ENCODE data around the gene ACOT6.
"Not testable (repeated sequence)": the region's sequence is repeated elsewhere in the genome, so short reads cannot be mapped to it uniquely, and the experiment has no call there.

ACOT6 gene

GRCh38 chr14:73655851-73656250 is 43.5 kb downstream of the ACOT6 start:
- Histone ChIP-seq H4K20me1 (ENCODE audit: insufficient read depth) (no peaks in the 10 kb centered on the region), H3K4me3 (IDR thresholded peaks at IDR 0.05; ENCODE audit: insufficient read depth, low read depth, low read length) (no peak overlapping the region), H3K4me2 (no peak overlapping the region), H3K79me2 (ENCODE audit: insufficient read depth, low read depth) (no peaks in the 10 kb centered on the region), H3K4me1 (ENCODE audit: low read depth, poor library complexity, severe bottlenecking) (no peaks in the 10 kb centered on the region), H3K36me3 (ENCODE audit: insufficient read depth) (no peaks in the 10 kb centered on the region), H3K9ac (no peak overlapping the region), H3K27ac (no peak overlapping the region), H3K27me3 (ENCODE audit: insufficient read depth, low read depth) (no peaks in the 10 kb centered on the region), H2AFZ (ENCODE audit: low read depth) (no peak overlapping the region)
- TF ChIP-seq CTCF (conservative IDR thresholded peaks at IDR 0.05; ENCODE audit: low read depth, low read length) = no peak

GRCh38 chr14:73659202-73659601 is 46.9 kb downstream of the ACOT6 start:
- not testable (repeated sequence) for H2AFZ ChIP-seq (ENCODE audit: low read depth); H3K9ac ChIP-seq; H3K4me2 ChIP-seq; H3K4me1 ChIP-seq (ENCODE audit: low read depth, poor library complexity, severe bottlenecking); H4K20me1 ChIP-seq (ENCODE audit: insufficient read depth); H3K27ac ChIP-seq; H3K36me3 ChIP-seq (ENCODE audit: insufficient read depth); H3K27me3 ChIP-seq (ENCODE audit: insufficient read depth, low read depth); H3K79me2 ChIP-seq (ENCODE audit: insufficient read depth, low read depth); H3K4me3 ChIP-seq (IDR thresholded peaks at IDR 0.05; ENCODE audit: insufficient read depth, low read depth, low read length)

- no peak overlapping the region for H3K4me3 ChIP-seq (IDR thresholded peaks at IDR 0.05; ENCODE audit: insufficient read depth, low read depth, low read length)
- no peak overlapping the region for H3K27ac ChIP-seq
- no peaks in the 10 kb centered on the region for H3K36me3 ChIP-seq (ENCODE audit: insufficient read depth)
- H3K27me3 ChIP-seq (ENCODE audit: insufficient read depth, low read depth) = no peaks in the 10 kb centered on the region
- H3K9ac ChIP-seq = no peak overlapping the region
- no peaks in the 10 kb centered on the region for H3K79me2 ChIP-seq (ENCODE audit: insufficient read depth, low read depth)
- H3K4me1 ChIP-seq (ENCODE audit: low read depth, poor library complexity, severe bottlenecking) = no peaks in the 10 kb centered on the region
- H3K4me2 ChIP-seq = no peak overlapping the region
- no peak overlapping the region for H2AFZ ChIP-seq (ENCODE audit: low read depth)
- no peak for TF ChIP-seq CTCF (conservative IDR thresholded peaks at IDR 0.05; ENCODE audit: low read depth, low read length)
- H4K20me1 ChIP-seq (ENCODE audit: insufficient read depth) = no peaks in the 10 kb centered on the region
These were observed 48.2 kb downstream of the ACOT6 start for GRCh38 chr14:73660511-73660910.

- no peaks in the 10 kb centered on the region for H3K27me3 ChIP-seq (ENCODE audit: insufficient read depth, low read depth)
- TF ChIP-seq CTCF (conservative IDR thresholded peaks at IDR 0.05; ENCODE audit: low read depth, low read length) = no peak
- H3K36me3 ChIP-seq (ENCODE audit: insufficient read depth) = no peaks in the 10 kb centered on the region
- no peak overlapping the region for H3K4me2 ChIP-seq
- no peaks in the 10 kb centered on the region for H3K4me1 ChIP-seq (ENCODE audit: low read depth, poor library complexity, severe bottlenecking)
- no peaks in the 10 kb centered on the region for H3K79me2 ChIP-seq (ENCODE audit: insufficient read depth, low read depth)
- H3K27ac ChIP-seq = no peak overlapping the region
- H3K4me3 ChIP-seq (IDR thresholded peaks at IDR 0.05; ENCODE audit: insufficient read depth, low read depth, low read length) = no peak overlapping the region
- H2AFZ ChIP-seq (ENCODE audit: low read depth) = no peak overlapping the region
- no peaks in the 10 kb centered on the region for H4K20me1 ChIP-seq (ENCODE audit: insufficient read depth)
- H3K9ac ChIP-seq = no peak overlapping the region
These were observed 49.6 kb downstream of the ACOT6 start for GRCh38 chr14:73661872-73662271.

- Histone ChIP-seq H3K36me3 (ENCODE audit: insufficient read depth) (no peaks in the 10 kb centered on the region), H2AFZ (ENCODE audit: low read depth) (no peak overlapping the region), H3K79me2 (ENCODE audit: insufficient read depth, low read depth) (no peaks in the 10 kb centered on the region), H3K4me3 (IDR thresholded peaks at IDR 0.05; ENCODE audit: insufficient read depth, low read depth, low read length) (no peak overlapping the region), H4K20me1 (ENCODE audit: insufficient read depth) (no peaks in the 10 kb centered on the region), H3K4me1 (ENCODE audit: low read depth, poor library complexity, severe bottlenecking) (no peaks in the 10 kb centered on the region), H3K9ac (no peak overlapping the region), H3K27me3 (ENCODE audit: insufficient read depth, low read depth) (no peaks in the 10 kb centered on the region), H3K4me2 (no peak overlapping the region), H3K27ac (no peak overlapping the region)
- 0 out of 2 replicates have a peak, but pooled peaks have one; percentile 12 for TF ChIP-seq CTCF (conservative IDR thresholded peaks at IDR 0.05; ENCODE audit: low read depth, low read length)
These were observed 50.2 kb downstream of the ACOT6 start for GRCh38 chr14:73662487-73662943.
